GM21529 (cell line): ENCODE data around the gene SLC12A4.

Source experiments
- ATAC-seq: cut with Tn5 transposase; IDR thresholded peaks from one replicate; pipeline ENCODE4 v1.9.1; 2021; ENCODE audit not compliant: unreplicated experiment

The SLC12A4 gene

GRCh38 chr16:67902831-67903230 is 65.6 kb downstream of the SLC12A4 start:
- ATAC-seq, result no peak

GRCh38 chr16:67901734-67902133 is 66.7 kb downstream of the SLC12A4 start:
- ATAC-seq, result no peak

GRCh38 chr16:67897231-67897630 is 71.2 kb downstream of the SLC12A4 start:
- no peak for ATAC-seq

GRCh38 chr16:67893743-67894399 is 74.6 kb downstream of the SLC12A4 start:
- no peak for ATAC-seq
